ENCODE measurements around the gene ZNF385C. TPM values are rescaled to one million over a fixed set of nuclear protein-coding genes. Genes with fewer than 3 reads are reported as not detected.

The ZNF385C gene
- total and polyA plus RNA-seq, 2 of the 13 experiments (the other 11 are each of a cell fraction or from before 2014, with no cell fraction given): 2.3 to 6.1 TPM

DNA sequence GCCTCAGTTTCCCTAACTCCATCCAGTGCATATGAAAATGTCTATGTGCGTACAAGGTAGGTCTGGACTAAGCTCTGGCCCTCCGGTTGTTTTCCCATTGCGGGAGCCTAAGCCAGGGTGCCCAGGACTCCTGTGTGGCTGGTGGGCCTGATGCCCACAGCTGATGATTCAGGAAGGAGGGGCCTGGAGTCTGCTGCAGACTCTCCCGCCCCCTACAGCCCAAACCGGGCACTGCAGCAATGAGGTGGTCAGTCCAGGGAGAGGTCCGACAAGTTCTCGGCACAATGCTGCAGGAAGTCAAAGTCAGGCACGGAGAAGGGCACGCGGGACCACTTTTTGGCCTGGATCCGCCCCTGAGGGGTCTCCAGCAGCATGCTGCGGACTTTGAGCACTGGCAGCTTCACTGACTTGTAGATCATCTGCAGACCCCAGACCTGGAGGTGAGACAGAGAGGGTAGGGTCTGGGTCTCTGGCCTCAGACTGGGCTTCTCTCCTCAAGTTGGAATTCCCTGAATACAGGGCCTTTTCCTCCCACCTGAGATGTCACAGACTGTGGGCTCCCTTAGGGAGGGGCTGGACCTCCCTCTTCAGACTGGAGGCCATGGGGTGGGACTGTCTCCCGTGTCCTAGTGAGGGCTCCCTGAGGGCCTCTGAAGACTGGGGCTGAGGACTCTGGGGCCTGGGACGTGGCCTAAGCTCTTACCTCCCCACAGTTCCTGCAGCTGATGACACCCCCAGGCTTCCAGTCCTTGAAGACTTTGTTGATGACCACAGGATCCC, 3.4 kb upstream of the ZNF385C start (continued):
- TF ChIP-seq ZNF878 (CRISPR knock-in tag; IDR thresholded peaks at IDR 0.05) (no peak), CBX1 (IDR thresholded peaks at IDR 0.05; ENCODE audit: low read depth) (no peak), ZKSCAN1 (IDR thresholded peaks at IDR 0.05; ENCODE audit: low read length) (no peak), ZNF367 (CRISPR knock-in tag; IDR thresholded peaks at IDR 0.05; ENCODE audit: borderline replicate concordance) (no peak), ZKSCAN5 (CRISPR knock-in tag; IDR thresholded peaks at IDR 0.05) (no peak), RXRA (CRISPR knock-in tag; IDR thresholded peaks at IDR 0.05) (0 out of 2 replicates have a peak, but pooled peaks have one; percentile 17), KLF11 (CRISPR knock-in tag; IDR thresholded peaks at IDR 0.05) (no peak), MEIS2 (CRISPR knock-in tag; IDR thresholded peaks at IDR 0.05) (no peak), ZNF17 (CRISPR knock-in tag; IDR thresholded peaks at IDR 0.05) (no peak), KAT2B (IDR thresholded peaks at IDR 0.05; ENCODE audit: borderline replicate concordance, low read depth, low read length) (no peak), SAFB2 (CRISPR knock-in tag; IDR thresholded peaks at IDR 0.05; ENCODE audit: borderline replicate concordance, low read depth) (no peak), PAF1 (CRISPR knock-in tag; IDR thresholded peaks at IDR 0.05) (no peak), ZNF567 (CRISPR knock-in tag; IDR thresholded peaks at IDR 0.05; ENCODE audit: borderline replicate concordance) (no peak), MTF1 (CRISPR knock-in tag; IDR thresholded peaks at IDR 0.05) (no peak), MTA1 (CRISPR knock-in tag; IDR thresholded peaks at IDR 0.05; ENCODE audit: borderline replicate concordance) (0 out of 2 replicates have a peak, but pooled peaks have one; percentile 42), FOXO1 (CRISPR knock-in tag; IDR thresholded peaks at IDR 0.05) (no peak; the same call in 1 of the 2 replicates), ZFP90 (CRISPR knock-in tag; IDR thresholded peaks at IDR 0.05; ENCODE audit: borderline replicate concordance) (no peak), KAT8 (CRISPR knock-in tag; IDR thresholded peaks at IDR 0.05) (no peak)
- TF ChIP-seq, protein P1, sequence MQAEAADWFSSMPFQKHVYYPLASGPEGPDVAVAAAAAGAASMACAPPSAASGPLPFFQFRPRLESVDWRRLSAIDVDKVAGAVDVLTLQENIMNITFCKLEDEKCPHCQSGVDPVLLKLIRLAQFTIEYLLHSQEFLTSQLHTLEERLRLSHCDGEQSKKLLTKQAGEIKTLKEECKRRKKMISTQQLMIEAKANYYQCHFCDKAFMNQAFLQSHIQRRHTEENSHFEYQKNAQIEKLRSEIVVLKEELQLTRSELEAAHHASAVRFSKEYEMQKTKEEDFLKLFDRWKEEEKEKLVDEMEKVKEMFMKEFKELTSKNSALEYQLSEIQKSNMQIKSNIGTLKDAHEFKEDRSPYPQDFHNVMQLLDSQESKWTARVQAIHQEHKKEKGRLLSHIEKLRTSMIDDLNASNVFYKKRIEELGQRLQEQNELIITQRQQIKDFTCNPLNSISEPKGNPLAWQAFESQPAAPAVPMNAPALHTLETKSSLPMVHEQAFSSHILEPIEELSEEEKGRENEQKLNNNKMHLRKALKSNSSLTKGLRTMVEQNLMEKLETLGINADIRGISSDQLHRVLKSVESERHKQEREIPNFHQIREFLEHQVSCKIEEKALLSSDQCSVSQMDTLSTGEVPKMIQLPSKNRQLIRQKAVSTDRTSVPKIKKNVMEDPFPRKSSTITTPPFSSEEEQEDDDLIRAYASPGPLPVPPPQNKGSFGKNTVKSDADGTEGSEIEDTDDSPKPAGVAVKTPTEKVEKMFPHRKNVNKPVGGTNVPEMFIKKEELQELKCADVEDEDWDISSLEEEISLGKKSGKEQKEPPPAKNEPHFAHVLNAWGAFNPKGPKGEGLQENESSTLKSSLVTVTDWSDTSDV (CRISPR knock-in tag; IDR thresholded peaks at IDR 0.05): no peak
- TF ChIP-seq, protein P2, sequence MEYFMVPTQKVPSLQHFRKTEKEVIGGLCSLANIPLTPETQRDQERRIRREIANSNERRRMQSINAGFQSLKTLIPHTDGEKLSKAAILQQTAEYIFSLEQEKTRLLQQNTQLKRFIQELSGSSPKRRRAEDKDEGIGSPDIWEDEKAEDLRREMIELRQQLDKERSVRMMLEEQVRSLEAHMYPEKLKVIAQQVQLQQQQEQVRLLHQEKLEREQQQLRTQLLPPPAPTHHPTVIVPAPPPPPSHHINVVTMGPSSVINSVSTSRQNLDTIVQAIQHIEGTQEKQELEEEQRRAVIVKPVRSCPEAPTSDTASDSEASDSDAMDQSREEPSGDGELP (IDR thresholded peaks at IDR 0.05; ENCODE audit: borderline replicate concordance, low read depth): peak; percentile 91
- TF ChIP-seq, protein P3, sequence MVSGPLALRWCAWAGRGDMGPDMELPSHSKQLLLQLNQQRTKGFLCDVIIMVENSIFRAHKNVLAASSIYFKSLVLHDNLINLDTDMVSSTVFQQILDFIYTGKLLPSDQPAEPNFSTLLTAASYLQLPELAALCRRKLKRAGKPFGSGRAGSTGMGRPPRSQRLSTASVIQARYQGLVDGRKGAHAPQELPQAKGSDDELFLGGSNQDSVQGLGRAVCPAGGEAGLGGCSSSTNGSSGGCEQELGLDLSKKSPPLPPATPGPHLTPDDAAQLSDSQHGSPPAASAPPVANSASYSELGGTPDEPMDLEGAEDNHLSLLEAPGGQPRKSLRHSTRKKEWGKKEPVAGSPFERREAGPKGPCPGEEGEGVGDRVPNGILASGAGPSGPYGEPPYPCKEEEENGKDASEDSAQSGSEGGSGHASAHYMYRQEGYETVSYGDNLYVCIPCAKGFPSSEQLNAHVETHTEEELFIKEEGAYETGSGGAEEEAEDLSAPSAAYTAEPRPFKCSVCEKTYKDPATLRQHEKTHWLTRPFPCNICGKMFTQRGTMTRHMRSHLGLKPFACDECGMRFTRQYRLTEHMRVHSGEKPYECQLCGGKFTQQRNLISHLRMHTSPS (CRISPR knock-in tag; IDR thresholded peaks at IDR 0.05; ENCODE audit: low read depth): no peak
- TF ChIP-seq, protein P4, sequence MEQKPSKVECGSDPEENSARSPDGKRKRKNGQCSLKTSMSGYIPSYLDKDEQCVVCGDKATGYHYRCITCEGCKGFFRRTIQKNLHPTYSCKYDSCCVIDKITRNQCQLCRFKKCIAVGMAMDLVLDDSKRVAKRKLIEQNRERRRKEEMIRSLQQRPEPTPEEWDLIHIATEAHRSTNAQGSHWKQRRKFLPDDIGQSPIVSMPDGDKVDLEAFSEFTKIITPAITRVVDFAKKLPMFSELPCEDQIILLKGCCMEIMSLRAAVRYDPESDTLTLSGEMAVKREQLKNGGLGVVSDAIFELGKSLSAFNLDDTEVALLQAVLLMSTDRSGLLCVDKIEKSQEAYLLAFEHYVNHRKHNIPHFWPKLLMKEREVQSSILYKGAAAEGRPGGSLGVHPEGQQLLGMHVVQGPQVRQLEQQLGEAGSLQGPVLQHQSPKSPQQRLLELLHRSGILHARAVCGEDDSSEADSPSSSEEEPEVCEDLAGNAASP (CRISPR knock-in tag; IDR thresholded peaks at IDR 0.05; ENCODE audit: borderline replicate concordance): no peak
- TF ChIP-seq, protein P5, sequence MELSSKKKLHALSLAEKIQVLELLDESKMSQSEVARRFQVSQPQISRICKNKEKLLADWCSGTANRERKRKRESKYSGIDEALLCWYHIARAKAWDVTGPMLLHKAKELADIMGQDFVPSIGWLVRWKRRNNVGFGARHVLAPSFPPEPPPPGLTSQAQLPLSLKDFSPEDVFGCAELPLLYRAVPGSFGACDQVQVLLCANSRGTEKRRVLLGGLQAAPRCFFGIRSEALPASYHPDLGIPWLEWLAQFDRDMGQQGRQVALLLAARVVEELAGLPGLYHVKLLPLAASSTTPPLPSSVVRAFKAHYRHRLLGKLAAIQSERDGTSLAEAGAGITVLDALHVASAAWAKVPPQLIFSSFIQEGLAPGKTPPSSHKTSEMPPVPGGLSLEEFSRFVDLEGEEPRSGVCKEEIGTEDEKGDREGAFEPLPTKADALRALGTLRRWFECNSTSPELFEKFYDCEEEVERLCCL (CRISPR knock-in tag; IDR thresholded peaks at IDR 0.05; ENCODE audit: borderline replicate concordance): no peak
